ENCODE measurements around the gene DCDC1. TPM values are rescaled to one million over a fixed set of nuclear protein-coding genes. Genes with fewer than 3 reads are reported as not detected.

The DCDC1 gene
- total RNA-seq, 1 donor from 2014 or later = not detected

GRCh38 chr11:30853439-30853838 lies 516.1 kb downstream of the DCDC1 start:
- Mint-ChIP-seq H3K4me3 (no peak overlapping the region), H3K4me1 (ENCODE audit: low read depth) (no peaks in the 10 kb centered on the region), H3K27ac (no peak overlapping the region), H3K36me3 (ENCODE audit: low read depth) (no peaks in the 10 kb centered on the region), H3K27me3 (ENCODE audit: insufficient read depth) (no peaks in the 10 kb centered on the region), H3K9me3 (no peaks in the 10 kb centered on the region)
- intact Hi-C loops (cut with micrococcal nuclease) = no loop called here
- no peak for DNase-seq (ENCODE audit: low spot score)

GRCh38 chr11:30852645-30853044 lies 516.9 kb downstream of the DCDC1 start:
- Mint-ChIP-seq H3K4me3 (no peak overlapping the region), H3K4me1 (ENCODE audit: low read depth) (no peaks in the 10 kb centered on the region), H3K9me3 (peaks cover 5% of the 10 kb centered on the region), H3K27me3 (ENCODE audit: insufficient read depth) (no peaks in the 10 kb centered on the region), H3K36me3 (ENCODE audit: low read depth) (no peaks in the 10 kb centered on the region), H3K27ac (no peak overlapping the region)
- DNase-seq (ENCODE audit: low spot score) = no peak
- intact Hi-C loops (cut with micrococcal nuclease) = no loop called here

GRCh38 chr11:30852091-30852490 lies 517.4 kb downstream of the DCDC1 start:
- H3K36me3 Mint-ChIP-seq (ENCODE audit: low read depth) = no peaks in the 10 kb centered on the region
- H3K9me3 Mint-ChIP-seq = peaks cover 9% of the 10 kb centered on the region

GRCh38 chr11:30837252-30837651 lies 532.3 kb downstream of the DCDC1 start:
- H3K36me3 Mint-ChIP-seq (ENCODE audit: low read depth) = no peaks in the 10 kb centered on the region
- H3K4me3 Mint-ChIP-seq = no peak overlapping the region
- DNase-seq (ENCODE audit: low spot score) = no peak
- H3K27ac Mint-ChIP-seq = no peak overlapping the region
- no peaks in the 10 kb centered on the region for H3K27me3 Mint-ChIP-seq (ENCODE audit: insufficient read depth)
- intact Hi-C loops (cut with micrococcal nuclease) = no loop called here
- H3K9me3 Mint-ChIP-seq = peaks cover 9% of the 10 kb centered on the region
- H3K4me1 Mint-ChIP-seq (ENCODE audit: low read depth) = no peaks in the 10 kb centered on the region

More at GRCh38 chr11:30852091-30852490, 517.4 kb downstream of the DCDC1 start:
- H3K27me3 Mint-ChIP-seq (ENCODE audit: insufficient read depth) = no peaks in the 10 kb centered on the region
- H3K4me1 Mint-ChIP-seq (ENCODE audit: low read depth) = no peaks in the 10 kb centered on the region
- DNase-seq (ENCODE audit: low spot score) = no peak
- intact Hi-C loops (cut with micrococcal nuclease) = no loop called here
- no peak overlapping the region for H3K4me3 Mint-ChIP-seq
- no peak overlapping the region for H3K27ac Mint-ChIP-seq

DNA sequence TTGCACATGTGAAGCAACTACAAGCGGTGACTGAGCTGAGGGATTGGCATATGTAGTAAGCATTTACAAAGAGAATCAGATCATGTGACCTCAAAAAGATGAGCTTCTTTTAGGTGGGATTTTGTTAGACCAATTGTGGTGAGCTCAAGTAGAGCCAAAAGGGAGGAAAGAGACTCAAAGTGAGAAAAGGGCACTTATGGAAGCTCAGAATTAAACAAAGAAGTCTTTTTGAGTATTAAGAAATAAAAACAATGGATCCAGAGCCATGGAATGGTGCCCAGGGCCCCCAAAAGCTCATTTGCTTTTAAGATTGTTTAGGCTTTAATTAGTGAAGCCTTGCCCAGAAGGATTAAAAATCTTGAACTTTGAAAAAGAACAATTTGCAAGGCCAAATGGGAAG lies 536.7 kb downstream of the DCDC1 start:
- no peaks in the 10 kb centered on the region for H3K27me3 Mint-ChIP-seq (ENCODE audit: insufficient read depth)

DNA sequence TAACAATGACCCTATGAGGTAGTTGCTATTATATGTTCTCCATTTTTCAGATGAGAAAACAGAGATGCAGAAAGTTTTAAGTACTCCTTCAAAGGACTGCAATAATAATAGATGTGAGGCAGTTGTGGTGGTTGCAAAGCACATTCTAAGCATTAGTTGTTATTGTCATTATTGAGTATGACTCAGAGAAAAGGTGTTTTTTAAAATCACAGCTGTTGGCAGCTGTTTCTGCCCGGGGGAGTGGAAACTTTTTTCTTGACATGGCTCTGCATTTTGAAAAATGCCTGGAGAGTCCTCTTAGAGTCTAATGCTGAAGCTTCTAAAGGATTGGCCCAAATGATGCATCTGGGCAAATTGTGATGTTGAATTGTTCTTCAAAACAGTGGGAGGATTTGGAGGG lies 538.9 kb downstream of the DCDC1 start:
- no peaks in the 10 kb centered on the region for H3K36me3 Mint-ChIP-seq (ENCODE audit: low read depth)
- H3K9me3 Mint-ChIP-seq = peaks cover 9% of the 10 kb centered on the region
- H3K27ac Mint-ChIP-seq = no peak overlapping the region
- H3K4me3 Mint-ChIP-seq = no peak overlapping the region
- H3K27me3 Mint-ChIP-seq (ENCODE audit: insufficient read depth) = no peaks in the 10 kb centered on the region
- DNase-seq (ENCODE audit: low spot score) = no peak
- intact Hi-C loops (cut with micrococcal nuclease) = no loop called here
- no peaks in the 10 kb centered on the region for H3K4me1 Mint-ChIP-seq (ENCODE audit: low read depth)

More for the DNA sequence above, 536.7 kb downstream of the DCDC1 start:
- Mint-ChIP-seq H3K4me1 (ENCODE audit: low read depth) (no peaks in the 10 kb centered on the region), H3K27ac (no peak overlapping the region), H3K4me3 (no peak overlapping the region), H3K9me3 (peaks cover 9% of the 10 kb centered on the region), H3K36me3 (ENCODE audit: low read depth) (no peaks in the 10 kb centered on the region)
- no peak for DNase-seq (ENCODE audit: low spot score)
- intact Hi-C loops (cut with micrococcal nuclease) = no loop called here

- no peaks in the 10 kb centered on the region for H3K36me3 Mint-ChIP-seq (ENCODE audit: low read depth)
- no peak for DNase-seq (ENCODE audit: low spot score)
- H3K27me3 Mint-ChIP-seq (ENCODE audit: insufficient read depth) = no peaks in the 10 kb centered on the region
- intact Hi-C loops (cut with micrococcal nuclease) = no loop called here
- no peak overlapping the region for H3K4me3 Mint-ChIP-seq
- H3K27ac Mint-ChIP-seq = no peak overlapping the region
- no peaks in the 10 kb centered on the region for H3K4me1 Mint-ChIP-seq (ENCODE audit: low read depth)
- no peaks in the 10 kb centered on the region for H3K9me3 Mint-ChIP-seq
Measured at GRCh38 chr11:30826911-30827310, 542.6 kb downstream of the DCDC1 start.

DNA sequence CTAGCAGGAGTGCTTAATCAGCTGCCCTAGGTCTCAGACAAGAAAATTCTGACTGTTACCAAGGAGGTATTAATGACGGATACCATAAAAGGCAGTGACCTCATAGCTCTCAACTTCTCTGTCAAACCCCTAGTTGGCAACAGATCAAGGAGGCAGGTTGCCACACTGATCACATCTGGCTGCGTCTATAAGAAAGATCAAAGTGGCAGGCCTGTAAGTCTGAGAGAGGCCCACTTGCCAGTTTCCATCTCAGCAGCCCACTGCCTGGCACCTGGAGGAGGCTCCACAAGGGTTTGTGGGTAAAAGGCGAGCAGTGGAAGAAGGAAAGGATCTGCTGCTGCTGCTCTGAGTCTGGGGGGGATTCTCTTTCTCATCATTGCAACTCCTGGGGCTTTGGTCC lies 543.8 kb downstream of the DCDC1 start:
- Mint-ChIP-seq H3K4me1 (ENCODE audit: low read depth) (no peaks in the 10 kb centered on the region), H3K27me3 (ENCODE audit: insufficient read depth) (no peaks in the 10 kb centered on the region), H3K36me3 (ENCODE audit: low read depth) (no peaks in the 10 kb centered on the region), H3K27ac (no peak overlapping the region), H3K9me3 (no peaks in the 10 kb centered on the region), H3K4me3 (no peak overlapping the region)
- DNase-seq (ENCODE audit: low spot score) = no peak
- intact Hi-C loops (cut with micrococcal nuclease) = no loop called here

DNA sequence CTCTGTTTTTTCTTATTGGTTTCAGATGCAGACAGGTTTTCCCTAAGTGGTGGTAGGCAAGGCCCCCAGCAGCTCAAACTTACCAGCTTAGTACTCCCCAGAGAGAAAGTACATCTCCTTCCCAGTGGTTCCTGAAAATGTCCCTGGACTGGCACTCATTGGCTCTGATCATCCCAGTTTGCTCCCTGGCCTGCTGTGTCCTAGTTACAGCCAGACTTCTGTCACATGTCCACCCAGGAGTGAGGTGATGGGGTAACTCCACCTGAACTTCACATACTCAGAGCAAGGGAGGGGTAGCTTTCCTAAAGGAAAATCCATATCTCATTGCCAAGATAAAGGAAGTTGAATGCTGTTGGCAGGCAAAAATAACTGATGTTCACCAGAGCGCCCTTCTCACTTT lies 546.4 kb downstream of the DCDC1 start:
- no peaks in the 10 kb centered on the region for H3K9me3 Mint-ChIP-seq
- no peak overlapping the region for H3K27ac Mint-ChIP-seq
- H3K4me1 Mint-ChIP-seq (ENCODE audit: low read depth) = no peaks in the 10 kb centered on the region
- intact Hi-C loops (cut with micrococcal nuclease) = no loop called here
- no peaks in the 10 kb centered on the region for H3K27me3 Mint-ChIP-seq (ENCODE audit: insufficient read depth)
- H3K36me3 Mint-ChIP-seq (ENCODE audit: low read depth) = no peaks in the 10 kb centered on the region
- no peak for DNase-seq (ENCODE audit: low spot score)
- no peak overlapping the region for H3K4me3 Mint-ChIP-seq

- H3K4me1 Mint-ChIP-seq (ENCODE audit: low read depth) = no peaks in the 10 kb centered on the region
- H3K9me3 Mint-ChIP-seq = no peaks in the 10 kb centered on the region
- no peak for DNase-seq (ENCODE audit: low spot score)
- no peak overlapping the region for H3K27ac Mint-ChIP-seq
- H3K36me3 Mint-ChIP-seq (ENCODE audit: low read depth) = no peaks in the 10 kb centered on the region
- H3K4me3 Mint-ChIP-seq = no peak overlapping the region
- H3K27me3 Mint-ChIP-seq (ENCODE audit: insufficient read depth) = no peaks in the 10 kb centered on the region
- intact Hi-C loops (cut with micrococcal nuclease) = no loop called here
Measured at GRCh38 chr11:30821438-30821965, 548.0 kb downstream of the DCDC1 start.

DNA sequence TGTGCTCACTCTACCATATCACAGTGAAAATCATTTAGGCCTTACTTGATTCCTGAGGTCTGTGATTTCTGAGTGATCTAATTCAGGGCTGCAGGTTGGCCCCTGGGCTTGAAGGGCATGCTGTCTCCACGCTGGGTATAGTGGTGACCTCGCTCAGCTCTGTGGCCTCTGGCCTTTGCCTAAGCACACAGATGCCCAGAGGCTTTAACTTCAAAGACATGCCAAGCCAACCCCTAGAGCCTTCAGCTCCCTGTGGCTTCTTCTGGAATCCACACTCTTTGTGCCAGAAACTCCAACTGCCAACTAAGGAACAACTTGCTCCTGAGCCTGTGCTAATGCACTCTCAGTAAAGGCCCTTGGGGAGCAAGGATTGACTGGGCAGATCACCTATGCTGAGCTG lies 550.8 kb downstream of the DCDC1 start:
- intact Hi-C loops (cut with micrococcal nuclease) = no loop called here
- no peak for DNase-seq (ENCODE audit: low spot score)
- no peak overlapping the region for H3K27ac Mint-ChIP-seq

DNA sequence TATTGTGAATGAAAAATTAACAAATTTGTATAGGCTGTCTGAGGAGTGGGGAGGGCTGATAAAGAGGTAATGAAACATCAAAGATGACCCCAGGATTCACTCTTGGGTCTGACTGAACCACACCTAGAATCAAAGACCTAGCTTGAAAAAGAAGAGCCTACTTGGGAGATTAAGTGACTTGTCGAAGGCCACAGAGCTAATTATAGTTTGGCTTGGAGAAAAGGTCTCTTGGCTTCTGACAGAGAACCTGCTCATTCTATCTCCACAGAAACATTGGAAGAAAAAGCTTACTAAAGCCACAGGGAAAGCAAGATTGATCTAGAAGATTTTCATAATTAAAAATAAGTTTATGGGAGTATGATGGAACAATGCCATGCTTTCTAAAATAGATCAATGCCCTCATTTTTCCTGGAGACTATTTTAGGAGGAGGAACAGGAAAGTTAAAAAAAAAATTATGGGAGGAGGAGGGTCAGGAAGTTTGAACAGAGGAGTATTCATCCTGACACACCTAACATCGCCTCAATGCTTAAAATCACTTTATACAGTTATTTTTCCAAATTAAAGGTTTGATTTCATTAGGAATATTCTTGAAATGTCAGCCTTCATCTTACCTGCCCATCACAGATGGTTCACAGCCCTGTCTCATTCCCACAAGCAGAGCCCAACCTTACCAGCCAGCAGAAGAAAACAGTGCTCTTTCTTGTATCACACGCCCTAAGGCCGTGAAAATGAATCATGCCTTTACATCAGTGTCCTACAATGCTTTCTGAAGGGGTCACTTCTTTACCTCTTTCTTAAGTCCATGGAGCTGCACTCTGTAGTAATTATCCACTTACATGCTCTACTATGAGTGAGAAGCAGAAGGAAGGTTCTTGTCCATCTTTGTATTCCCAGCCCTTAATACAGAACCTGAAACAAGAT lies 552.3 kb downstream of the DCDC1 start:
- intact Hi-C loops (cut with micrococcal nuclease) = no loop called here
- no peaks in the 10 kb centered on the region for H3K9me3 Mint-ChIP-seq
- no peaks in the 10 kb centered on the region for H3K27me3 Mint-ChIP-seq (ENCODE audit: insufficient read depth)
- H3K4me3 Mint-ChIP-seq = no peak overlapping the region
- no peaks in the 10 kb centered on the region for H3K36me3 Mint-ChIP-seq (ENCODE audit: low read depth)
- DNase-seq (ENCODE audit: low spot score) = no peak
- no peaks in the 10 kb centered on the region for H3K4me1 Mint-ChIP-seq (ENCODE audit: low read depth)
- H3K27ac Mint-ChIP-seq = no peak overlapping the region

More for the DNA sequence above, 550.8 kb downstream of the DCDC1 start:
- no peaks in the 10 kb centered on the region for H3K36me3 Mint-ChIP-seq (ENCODE audit: low read depth)
- H3K27me3 Mint-ChIP-seq (ENCODE audit: insufficient read depth) = no peaks in the 10 kb centered on the region
- no peak overlapping the region for H3K4me3 Mint-ChIP-seq
- H3K9me3 Mint-ChIP-seq = no peaks in the 10 kb centered on the region
- no peaks in the 10 kb centered on the region for H3K4me1 Mint-ChIP-seq (ENCODE audit: low read depth)

GRCh38 chr11:30815619-30816018 lies 553.9 kb downstream of the DCDC1 start:
- DNase-seq (ENCODE audit: low spot score) = no peak
- no peaks in the 10 kb centered on the region for H3K9me3 Mint-ChIP-seq
- intact Hi-C loops (cut with micrococcal nuclease) = no loop called here
- H3K4me3 Mint-ChIP-seq = no peak overlapping the region
- H3K27me3 Mint-ChIP-seq (ENCODE audit: insufficient read depth) = no peaks in the 10 kb centered on the region
- no peaks in the 10 kb centered on the region for H3K36me3 Mint-ChIP-seq (ENCODE audit: low read depth)
- H3K4me1 Mint-ChIP-seq (ENCODE audit: low read depth) = no peaks in the 10 kb centered on the region
- H3K27ac Mint-ChIP-seq = no peak overlapping the region

Data from activated T-helper 1 cell treated with anti-CD3 and anti-CD28 coated beads, Interleukin-12 subunit alpha, Interleukin-12 subunit beta, Interleukin-2, Interleukin-4 antibody, amounts not matched to agents 30 ng/mL and 10 ng/mL and 1 ng/mL, durations not matched to agents 14 hours and 24 hours and 36 hours (primary cell).